HepG2 (cell line): ENCODE measurements around the gene CEP68. TPM values are rescaled to one million over a fixed set of nuclear protein-coding genes. Genes with fewer than 3 reads are reported as not detected.

Source experiments
- CBX5 ChIP-seq: sonication (generic); formaldehyde crosslinking; IDR thresholded peaks from 2 replicates; pipeline ENCODE4 v1.4.0; 2020; ENCODE audit warnings: missing genetic modification reagents, borderline replicate concordance
- CSRNP1 ChIP-seq: sonication (generic); formaldehyde crosslinking; IDR thresholded peaks from 2 replicates; pipeline ENCODE4 v1.8.1; 2023; ENCODE audit warnings: mild to moderate bottlenecking, missing genetic modification reagents
- DMTF1 ChIP-seq: sonication (generic); formaldehyde crosslinking; IDR thresholded peaks from 2 replicates; pipeline ENCODE4 v1.4.0; 2020; ENCODE audit warnings: mild to moderate bottlenecking, missing genetic modification reagents
- GATAD2A ChIP-seq: IDR thresholded peaks from 2 replicates; pipeline ENCODE4 v1.6.1; 2016
- KLF6 ChIP-seq: IDR thresholded peaks from 2 replicates; pipeline ENCODE4 v1.8.0; 2016; ENCODE audit warnings: missing biosample characterization, missing genetic modification reagents
- MAFK ChIP-seq, 2 experiments: IDR thresholded peaks in 1 of 2; conservative IDR thresholded peaks in 1 of 2; 2 replicates each; pipeline ENCODE4 v1.6.1; 2011; ENCODE audit warnings: improper control_type of control experiment in 2 of 2, low read length in 2 of 2
- NKX3-1 ChIP-seq: sonication (generic); formaldehyde crosslinking; IDR thresholded peaks from 2 replicates; pipeline ENCODE4 v1.5.0; 2020; ENCODE audit warnings: missing genetic modification reagents
- RXRB ChIP-seq: IDR thresholded peaks from 2 replicates; pipeline ENCODE4 v1.6.1; 2016; ENCODE audit warnings: borderline replicate concordance, missing genetic modification reagents, missing compliant biosample characterization
- TCF7 ChIP-seq: sonication (generic); IDR thresholded peaks from 2 replicates; pipeline ENCODE4 v1.6.1; 2016; ENCODE audit warnings: antibody characterized with exemption, low read depth
- ZFP36 ChIP-seq: fragments of 150-350 bp; IDR thresholded peaks from 2 replicates; pipeline ENCODE4 v1.6.1; 2018; ENCODE audit warnings: borderline replicate concordance, low read length, low read depth; ENCODE audit not compliant: partially characterized antibody
- ZFP36L2 ChIP-seq: sonication (generic); formaldehyde crosslinking; IDR thresholded peaks from 2 replicates; pipeline ENCODE4 v1.4.0; 2020; ENCODE audit warnings: missing genetic modification reagents
- ZNF160 ChIP-seq: sonication (generic); formaldehyde crosslinking; IDR thresholded peaks from 2 replicates; pipeline ENCODE4 v1.8.0; 2022; ENCODE audit warnings: mild to moderate bottlenecking, inconsistent platforms, missing genetic modification reagents
- ZNF230 ChIP-seq: sonication (generic); formaldehyde crosslinking; IDR thresholded peaks from 2 replicates; pipeline ENCODE4 v1.4.0; 2020; ENCODE audit warnings: mild to moderate bottlenecking, missing genetic modification reagents
- ZNF33A ChIP-seq: sonication (generic); formaldehyde crosslinking; IDR thresholded peaks from 2 replicates; pipeline ENCODE4 v1.5.1; 2020; ENCODE audit warnings: missing genetic modification reagents, mild to moderate bottlenecking, moderate library complexity, borderline replicate concordance
- ZNF451 ChIP-seq: sonication (generic); formaldehyde crosslinking; IDR thresholded peaks from 2 replicates; pipeline ENCODE4 v1.5.0; 2020; ENCODE audit warnings: mild to moderate bottlenecking, missing genetic modification reagents
- ZNF552 ChIP-seq: sonication (generic); formaldehyde crosslinking; IDR thresholded peaks from 2 replicates; pipeline ENCODE4 v1.9.0; 2022; ENCODE audit warnings: missing genetic modification reagents, mild to moderate bottlenecking, borderline replicate concordance
- ZNF788 ChIP-seq: sonication (generic); formaldehyde crosslinking; IDR thresholded peaks from 2 replicates; pipeline ENCODE4 v1.5.0; 2020; ENCODE audit warnings: mild to moderate bottlenecking, missing genetic modification reagents, borderline replicate concordance
- polyA plus RNA-seq, 8 experiments: library from polyadenylated mRNA; depleted of rRNA in 3 of 8; stranded (reverse) in 7 of 8; unstranded in 1 of 8; fragments of >200 nt; fragmentation: Illumina TruSeq in 4 of 8; extraction: Trizol in 4 of 8; gene quantifications; 2 replicates each; pipeline versions ENCODE4 v1.2.1 to v1.2.3, GENCODE V29; 2011 to 2016; ENCODE audit warnings: low read depth in 4 of 8, missing spikeins in 1 of 8, mixed read lengths in 1 of 8; ENCODE audit not compliant: insufficient read depth in 1 of 8
- total RNA-seq, 5 experiments: library from RNA; depleted of rRNA; stranded (reverse); fragments of >200 nt; fragmentation: Illumina TruSeq; extraction: Trizol; gene quantifications; 2 replicates each; pipeline ENCODE4 v1.2.3, GENCODE V29; 2016; ENCODE audit warnings: low read depth in 1 of 5
- TF ChIP-seq, protein P1 (sequence below): IDR thresholded peaks from 2 replicates; pipeline ENCODE4 v1.6.1; 2018; ENCODE audit warnings: missing genetic modification reagents
- TF ChIP-seq, protein P2 (sequence below): sonication (generic); formaldehyde crosslinking; IDR thresholded peaks from 2 replicates; pipeline ENCODE4 v1.4.0; 2020; ENCODE audit warnings: mild to moderate bottlenecking, missing genetic modification reagents, borderline replicate concordance

The CEP68 gene
- total and polyA plus RNA-seq, 2 of the 13 experiments (the other 11 are each of a cell fraction or from before 2014, with no cell fraction given): 5.7 to 9.3 TPM

DNA sequence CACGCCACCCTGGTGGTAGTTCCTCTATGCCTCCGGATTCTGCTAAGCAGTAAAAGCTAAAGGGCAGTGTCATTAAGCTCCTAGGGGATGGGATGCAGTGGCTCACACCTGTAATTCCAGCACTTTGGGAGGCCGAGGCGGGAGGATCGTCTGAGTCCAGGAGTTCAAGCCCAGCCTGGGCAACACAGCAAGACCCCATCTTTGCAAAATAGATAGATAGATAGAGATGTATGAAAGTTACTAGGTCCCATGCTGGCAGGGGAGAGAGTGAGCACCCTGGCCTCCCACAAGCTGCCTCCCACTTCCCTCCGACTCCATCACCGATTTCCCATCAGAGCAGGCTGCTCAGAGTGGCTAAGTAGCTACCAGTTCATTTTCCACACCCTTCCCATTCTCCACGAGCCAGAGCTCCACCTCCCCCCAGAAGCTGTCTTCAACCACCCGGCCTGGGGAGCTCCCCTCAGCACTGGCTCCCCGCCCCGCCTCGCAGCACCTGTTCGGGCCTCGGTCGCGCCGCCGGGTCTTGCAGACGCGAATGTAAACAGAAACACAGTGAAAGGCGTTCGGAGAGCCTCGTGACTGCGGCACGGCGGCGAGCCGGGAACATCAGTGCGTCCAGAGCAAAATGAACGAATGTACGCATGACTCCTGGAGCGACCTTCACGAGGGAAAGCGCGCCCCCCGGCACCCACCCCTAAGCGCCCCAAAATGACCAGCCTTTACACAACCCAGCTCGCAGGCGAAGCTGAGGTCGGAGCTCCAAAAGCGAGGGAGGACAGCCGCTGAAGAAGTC, 598 bp upstream of the CEP68 start (continued):
- TF ChIP-seq ZNF33A (no peak), TCF7 (no peak), ZNF230 (peak; percentile 48; the same call in 1 of the 2 replicates), DMTF1 (CRISPR knock-in tag) (no peak), NKX3-1 (no peak; the same call in 1 of the 2 replicates), ZFP36L2 (no peak), ZNF451 (CRISPR knock-in tag) (no peak), ZFP36 (no peak), ZNF160 (CRISPR knock-in tag) (peak; percentile 13; the same call in 1 of the 2 replicates), CBX5 (CRISPR knock-in tag) (peak; percentile 17; the same call in 1 of the 2 replicates), ZNF788 (peak; percentile 84; the same call in 1 of the 2 replicates), GATAD2A (CRISPR knock-in tag) (peak; percentile 42; the same call in 1 of the 2 replicates), ZNF552 (CRISPR knock-in tag) (no peak), MAFK (conservative IDR thresholded peaks at IDR 0.05 in 1 of 2, IDR thresholded peaks at IDR 0.05 in 1 of 2; ENCODE audit: low read length in 2 of 2) (no peak), KLF6 (CRISPR knock-in tag) (peak; percentile 61; the same call in 1 of the 2 replicates), RXRB (CRISPR knock-in tag) (0 out of 2 replicates have a peak, but pooled peaks have one; percentile 5), CSRNP1 (CRISPR knock-in tag) (peak; percentile 84)
- TF ChIP-seq, protein P1, sequence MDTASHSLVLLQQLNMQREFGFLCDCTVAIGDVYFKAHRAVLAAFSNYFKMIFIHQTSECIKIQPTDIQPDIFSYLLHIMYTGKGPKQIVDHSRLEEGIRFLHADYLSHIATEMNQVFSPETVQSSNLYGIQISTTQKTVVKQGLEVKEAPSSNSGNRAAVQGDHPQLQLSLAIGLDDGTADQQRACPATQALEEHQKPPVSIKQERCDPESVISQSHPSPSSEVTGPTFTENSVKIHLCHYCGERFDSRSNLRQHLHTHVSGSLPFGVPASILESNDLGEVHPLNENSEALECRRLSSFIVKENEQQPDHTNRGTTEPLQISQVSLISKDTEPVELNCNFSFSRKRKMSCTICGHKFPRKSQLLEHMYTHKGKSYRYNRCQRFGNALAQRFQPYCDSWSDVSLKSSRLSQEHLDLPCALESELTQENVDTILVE (CRISPR knock-in tag): no peak
- TF ChIP-seq, protein P2, sequence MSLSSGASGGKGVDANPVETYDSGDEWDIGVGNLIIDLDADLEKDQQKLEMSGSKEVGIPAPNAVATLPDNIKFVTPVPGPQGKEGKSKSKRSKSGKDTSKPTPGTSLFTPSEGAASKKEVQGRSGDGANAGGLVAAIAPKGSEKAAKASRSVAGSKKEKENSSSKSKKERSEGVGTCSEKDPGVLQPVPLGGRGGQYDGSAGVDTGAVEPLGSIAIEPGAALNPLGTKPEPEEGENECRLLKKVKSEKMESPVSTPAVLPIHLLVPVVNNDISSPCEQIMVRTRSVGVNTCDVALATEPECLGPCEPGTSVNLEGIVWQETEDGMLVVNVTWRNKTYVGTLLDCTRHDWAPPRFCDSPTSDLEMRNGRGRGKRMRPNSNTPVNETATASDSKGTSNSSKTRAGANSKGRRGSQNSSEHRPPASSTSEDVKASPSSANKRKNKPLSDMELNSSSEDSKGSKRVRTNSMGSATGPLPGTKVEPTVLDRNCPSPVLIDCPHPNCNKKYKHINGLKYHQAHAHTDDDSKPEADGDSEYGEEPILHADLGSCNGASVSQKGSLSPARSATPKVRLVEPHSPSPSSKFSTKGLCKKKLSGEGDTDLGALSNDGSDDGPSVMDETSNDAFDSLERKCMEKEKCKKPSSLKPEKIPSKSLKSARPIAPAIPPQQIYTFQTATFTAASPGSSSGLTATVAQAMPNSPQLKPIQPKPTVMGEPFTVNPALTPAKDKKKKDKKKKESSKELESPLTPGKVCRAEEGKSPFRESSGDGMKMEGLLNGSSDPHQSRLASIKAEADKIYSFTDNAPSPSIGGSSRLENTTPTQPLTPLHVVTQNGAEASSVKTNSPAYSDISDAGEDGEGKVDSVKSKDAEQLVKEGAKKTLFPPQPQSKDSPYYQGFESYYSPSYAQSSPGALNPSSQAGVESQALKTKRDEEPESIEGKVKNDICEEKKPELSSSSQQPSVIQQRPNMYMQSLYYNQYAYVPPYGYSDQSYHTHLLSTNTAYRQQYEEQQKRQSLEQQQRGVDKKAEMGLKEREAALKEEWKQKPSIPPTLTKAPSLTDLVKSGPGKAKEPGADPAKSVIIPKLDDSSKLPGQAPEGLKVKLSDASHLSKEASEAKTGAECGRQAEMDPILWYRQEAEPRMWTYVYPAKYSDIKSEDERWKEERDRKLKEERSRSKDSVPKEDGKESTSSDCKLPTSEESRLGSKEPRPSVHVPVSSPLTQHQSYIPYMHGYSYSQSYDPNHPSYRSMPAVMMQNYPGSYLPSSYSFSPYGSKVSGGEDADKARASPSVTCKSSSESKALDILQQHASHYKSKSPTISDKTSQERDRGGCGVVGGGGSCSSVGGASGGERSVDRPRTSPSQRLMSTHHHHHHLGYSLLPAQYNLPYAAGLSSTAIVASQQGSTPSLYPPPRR (CRISPR knock-in tag): no peak
